GM13977 (cell line): ENCODE results near the gene CCT5.

Experiments used
- DNase-seq: peaks from one replicate; pipeline ENCODE4 v3.0.0; 2012; ENCODE audit warnings: low spot score
- CTCF ChIP-seq: IDR thresholded peaks from 2 replicates; pipeline ENCODE4 v1.5.1; 2012; ENCODE audit warnings: mild to moderate bottlenecking, control low read depth; ENCODE audit not compliant: insufficient read depth; ENCODE audit errors: extremely low read depth, missing control alignments
- in situ Hi-C: fragments of 300-500 bp; cut with MboI; formaldehyde crosslinking; loops from one replicate; pipeline ENCODE4 v1.12.0; 2022; ENCODE audit warnings: low sequenced_read_pairs, low pct_unique_long_range_greater_than_20kb, mixed read lengths, inconsistent platforms; ENCODE audit not compliant: unreplicated experiment

Gene CCT5

GRCh38 chr5:10228288-10228687 lies 21.8 kb upstream of the CCT5 start:
- DNase-seq: no peak
- no peak for TF ChIP-seq CTCF
- in situ Hi-C loops: no loop called here

GRCh38 chr5:10229306-10230048 lies 20.6 kb upstream of the CCT5 start:
- TF ChIP-seq CTCF: no peak
- no peak for DNase-seq
- in situ Hi-C loops: no loop called here

GRCh38 chr5:10232386-10232785 lies 17.7 kb upstream of the CCT5 start:
- no peak for TF ChIP-seq CTCF
- no peak for DNase-seq
- in situ Hi-C loops: no loop called here

GRCh38 chr5:10233011-10233410 lies 17.1 kb upstream of the CCT5 start:
- no peak for TF ChIP-seq CTCF
- in situ Hi-C loops: no loop called here
- DNase-seq: no peak

- no peak for DNase-seq
- TF ChIP-seq CTCF: peak; percentile 17
- in situ Hi-C loops: no loop called here
These were observed 16.6 kb upstream of the CCT5 start for GRCh38 chr5:10233505-10233904.

- in situ Hi-C loops: no loop called here
- TF ChIP-seq CTCF: no peak
- no peak for DNase-seq
These were observed 14.7 kb upstream of the CCT5 start for GRCh38 chr5:10235350-10235749.
